Coronary artery (tissue), 2 donors: ENCODE measurements around the gene PTPRD.

ENCODE experiments used
- DNase-seq: peaks from one replicate; pipeline ENCODE4 v3.0.0-alpha.2; 2017; ENCODE audit warnings: low spot score
- H3K27ac ChIP-seq, 2 donors: fragments of 200-600 bp; sonication (generic); one replicate each; pipeline ENCODE4 v1.5.1; 2016 to 2019
- H3K4me3 ChIP-seq: fragments of 200-600 bp; sonication (generic); 2 replicates; pipeline ENCODE4 v1.5.1; 2016; ENCODE audit warnings: mild to moderate bottlenecking, moderate library complexity
- CTCF ChIP-seq: fragments of 200-600 bp; sonication (generic); IDR thresholded peaks from one replicate; pipeline ENCODE4 v1.5.1; 2019; ENCODE audit warnings: antibody characterized with exemption

Gene PTPRD

GRCh38 chr9:8553444-8553843 lies 2059.4 kb downstream of the PTPRD start:
- no peak for DNase-seq
- Histone ChIP-seq H3K4me3 (no peak overlapping the region), H3K27ac (no peak overlapping the region)
- no peak for TF ChIP-seq CTCF

- H3K27ac ChIP-seq: no peak overlapping the region
- DNase-seq: no peak
- H3K4me3 ChIP-seq: no peak overlapping the region
- TF ChIP-seq CTCF: no peak
Observed at GRCh38 chr9:8552732-8553131, 2060.1 kb downstream of the PTPRD start.

- Histone ChIP-seq H3K4me3 (no peak overlapping the region), H3K27ac (no peak overlapping the region)
- no peak for DNase-seq
- TF ChIP-seq CTCF: no peak
Observed at GRCh38 chr9:8549214-8549613, 2063.6 kb downstream of the PTPRD start.

- H3K4me3 ChIP-seq: no peak overlapping the region
- no peak for DNase-seq
- TF ChIP-seq CTCF: no peak
- H3K27ac ChIP-seq: no peak overlapping the region
Observed at GRCh38 chr9:8543219-8543618, 2069.6 kb downstream of the PTPRD start.

- DNase-seq: no peak
- Histone ChIP-seq H3K27ac (no peak overlapping the region), H3K4me3 (no peak overlapping the region)
- TF ChIP-seq CTCF: no peak
Observed at GRCh38 chr9:8542537-8542936, 2070.3 kb downstream of the PTPRD start.

- TF ChIP-seq CTCF: no peak
- H3K27ac ChIP-seq: no peak overlapping the region
- H3K4me3 ChIP-seq: no peak overlapping the region
- no peak for DNase-seq
Observed at GRCh38 chr9:8539681-8540197, 2073.1 kb downstream of the PTPRD start.

GRCh38 chr9:8536845-8537244 lies 2076.0 kb downstream of the PTPRD start:
- Histone ChIP-seq H3K4me3 (no peak overlapping the region), H3K27ac (no peak overlapping the region)
- no peak for TF ChIP-seq CTCF
- DNase-seq: no peak
